ENCODE data around the gene DNASE1L3. TPM values are rescaled to one million over a fixed set of nuclear protein-coding genes. Genes with fewer than 3 reads are reported as not detected.

The DNASE1L3 gene
- total RNA-seq, 1 experiment from 2014 or later, result 0.36 TPM

- ATAC-seq, result peak; percentile 40
- BruUV-seq (replicated peaks), result no TSS peak
- POLR2A ChIA-PET (ENCODE audit: unreplicated experiment), result no interaction called here
Measured at GRCh38 chr3:58161435-58162398, 49.1 kb downstream of the DNASE1L3 start.

GRCh38 chr3:58160399-58160798, 50.4 kb downstream of the DNASE1L3 start:
- Histone ChIP-seq H4K20me1 (ENCODE audit: low read length) (no peaks in the 10 kb centered on the region), H3K79me2 (ENCODE audit: low read length) (0 out of 2 replicates have a peak, but pooled peaks cover 11% of the 10 kb centered on the region), H3K4me3 (ENCODE audit: low read length) (no peak overlapping the region), H3K9me2 (replicated peaks; ENCODE audit: low read length) (no peaks in the 10 kb centered on the region), H3K9me3 (ENCODE audit: low read length) (no peaks in the 10 kb centered on the region), H3K27me3 (ENCODE audit: low read length) (no peaks in the 10 kb centered on the region), H3K27ac (ENCODE audit: low read length) (no peak overlapping the region), H3K36me3 (ENCODE audit: low read depth, low read length) (peaks cover 95% of the 10 kb centered on the region), H3K9ac (ENCODE audit: low read length) (no peak overlapping the region), H3K4me1 (ENCODE audit: insufficient read depth, low read length) (peaks cover 50% of the 10 kb centered on the region), H2AFZ (ENCODE audit: low read length) (no peak overlapping the region), H3F3A (ENCODE audit: low read length, unreplicated experiment) (peaks cover 10% of the 10 kb centered on the region), H3K4me2 (ENCODE audit: low read length) (no peak overlapping the region)
- ChIA-PET POLR2A (ENCODE audit: unreplicated experiment) (no interaction called here), CTCF (no interaction called here)
- DNase-seq (no peak), ATAC-seq (no peak)
- TF ChIP-seq EZH2 (IDR thresholded peaks at IDR 0.05; ENCODE audit: low read length, unreplicated experiment) (no peak), CTCF (conservative IDR thresholded peaks at IDR 0.05; ENCODE audit: low read depth, low read length) (no peak), EZH2phosphoT487 (IDR thresholded peaks at IDR 0.05; ENCODE audit: borderline replicate concordance, low read length) (no peak)
- BruUV-seq (replicated peaks), result no TSS peak
- intact Hi-C loops (cut with micrococcal nuclease), result loop anchor here (5.0 to 10.0 kb wide), 2 partner anchors 153 to 186 kb away; partner anchors contain the start of gene FLNB

More at GRCh38 chr3:58161435-58162398, 49.1 kb downstream of the DNASE1L3 start:
- H3K36me3 ChIP-seq (ENCODE audit: low read depth, low read length), result peaks cover 95% of the 10 kb centered on the region
- peak; percentile 99 for DNase-seq
- TF ChIP-seq EZH2phosphoT487 (IDR thresholded peaks at IDR 0.05; ENCODE audit: borderline replicate concordance, low read length) (no peak), EZH2 (IDR thresholded peaks at IDR 0.05; ENCODE audit: low read length, unreplicated experiment) (no peak), CTCF (conservative IDR thresholded peaks at IDR 0.05; ENCODE audit: low read depth, low read length) (no peak)
- H3K27me3 ChIP-seq (ENCODE audit: low read length), result no peaks in the 10 kb centered on the region
- H3K9me2 ChIP-seq (replicated peaks; ENCODE audit: low read length), result no peaks in the 10 kb centered on the region
- H4K20me1 ChIP-seq (ENCODE audit: low read length), result no peaks in the 10 kb centered on the region
- peaks cover 50% of the 10 kb centered on the region for H3K4me1 ChIP-seq (ENCODE audit: insufficient read depth, low read length)
- no peaks in the 10 kb centered on the region for H3K9me3 ChIP-seq (ENCODE audit: low read length)
- H3K27ac ChIP-seq (ENCODE audit: low read length), result peak overlapping the region; percentile 92
- H3K4me3 ChIP-seq (ENCODE audit: low read length), result no peak overlapping the region
- intact Hi-C loops (cut with micrococcal nuclease), result loop anchor here (5.0 to 10.0 kb wide), 2 partner anchors 154 to 187 kb away; partner anchors contain the start of gene FLNB
- H3K9ac ChIP-seq (ENCODE audit: low read length), result peak overlapping the region; percentile 74
- H3K4me2 ChIP-seq (ENCODE audit: low read length), result peak overlapping the region; percentile 50
- H2AFZ ChIP-seq (ENCODE audit: low read length), result no peak overlapping the region
- 0 out of 2 replicates have a peak, but pooled peaks cover 11% of the 10 kb centered on the region for H3K79me2 ChIP-seq (ENCODE audit: low read length)
- H3F3A ChIP-seq (ENCODE audit: low read length, unreplicated experiment), result peaks cover 10% of the 10 kb centered on the region
- CTCF ChIA-PET, result no interaction called here

Measured in PC-3 (cell line).